ENCODE results near the gene MAGI2. TPM values are rescaled to one million over a fixed set of nuclear protein-coding genes. Genes with fewer than 3 reads are reported as not detected.

MAGI2 gene
- total and polyA plus RNA-seq, 2 of the 13 experiments (the other 11 are each of a cell fraction or from before 2014, with no cell fraction given), result 1.5 to 3.8 TPM

DNA sequence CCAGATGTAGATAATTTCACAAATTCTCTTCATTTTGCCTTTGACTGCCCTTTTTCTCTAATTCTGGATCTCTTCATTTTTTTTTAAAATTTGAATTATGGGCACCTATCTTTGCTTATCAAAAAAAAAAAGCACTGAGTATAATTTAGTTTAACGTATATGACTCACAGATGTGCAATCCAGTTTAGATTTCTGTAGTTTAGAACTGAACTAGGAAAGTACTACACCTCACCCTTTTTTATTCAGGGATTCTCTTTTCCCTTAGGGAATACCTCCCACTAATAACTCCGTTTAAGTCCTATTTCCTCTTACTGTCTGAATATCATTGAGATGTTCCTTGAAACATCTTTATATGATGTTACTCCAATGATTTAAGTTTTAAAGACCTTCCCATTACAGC lies 665.0 kb downstream of the MAGI2 start:
- H3K79me2 ChIP-seq (ENCODE audit: insufficient read depth, low read length), result no peaks in the 10 kb centered on the region
- no peak overlapping the region for H3K27ac ChIP-seq (ENCODE audit: extremely low read length, insufficient read depth, low read length)
- H3K4me1 ChIP-seq (ENCODE audit: insufficient read depth, low read length), result no peaks in the 10 kb centered on the region
- no peaks in the 10 kb centered on the region for H3K9me3 ChIP-seq (ENCODE audit: low read length)
- TF ChIP-seq ZNF766 (CRISPR knock-in tag; IDR thresholded peaks at IDR 0.05; ENCODE audit: borderline replicate concordance), result no peak
- no peak for TF ChIP-seq ZNF562 (CRISPR knock-in tag; IDR thresholded peaks at IDR 0.05; ENCODE audit: borderline replicate concordance)
- TF ChIP-seq ZNF383 (CRISPR knock-in tag; IDR thresholded peaks at IDR 0.05; ENCODE audit: borderline replicate concordance), result no peak
- TF ChIP-seq SMARCC2 (IDR thresholded peaks at IDR 0.05), result no peak
- no peak for TF ChIP-seq ARNT (IDR thresholded peaks at IDR 0.05)
- TF ChIP-seq NR2F1 (CRISPR knock-in tag; IDR thresholded peaks at IDR 0.05), result no peak
- no peak for TF ChIP-seq SSRP1 (CRISPR knock-in tag; IDR thresholded peaks at IDR 0.05)
- no TSS peak for BruUV-seq (replicated peaks)
- no peaks in the 10 kb centered on the region for H3K27me3 ChIP-seq (ENCODE audit: control insufficient read depth in 1 of 2, insufficient read depth in 2 of 2, low read length in 2 of 2)
- no peaks in the 10 kb centered on the region for H3K36me3 ChIP-seq (replicated peaks in 1 of 2; ENCODE audit: control insufficient read depth in 1 of 2, insufficient read depth in 2 of 2, low read length in 2 of 2)
- no peak overlapping the region for H3K4me3 ChIP-seq (replicated peaks in 1 of 3; ENCODE audit: insufficient read depth in 1 of 3, low read depth in 2 of 3, low read length in 3 of 3)
- no peak overlapping the region for H3K4me2 ChIP-seq (ENCODE audit: low read depth, low read length)
- in situ Hi-C loops (cut with HindIII; ENCODE audit: extremely low pct_ligation_motif_present, low pct_unique_long_range_greater_than_20kb) (no loop called here), intact Hi-C loops (cut with micrococcal nuclease; ENCODE audit: unreplicated experiment) (no loop called here)
- FAIRE-seq (no peak), DNase-seq (ENCODE audit: low spot score) (no peak), ATAC-seq (no peak)
- no peak overlapping the region for H2AFZ ChIP-seq (ENCODE audit: low read length)
- ChIA-PET POLR2A (no interaction called here), CTCF (ENCODE audit: low intra/inter-chr PET ratio, low total read pairs) (no interaction called here)
- WGBS (ENCODE audit: low lambda C conversion rate), result 32% methylated on average over 2 of the region's 2 CpGs
- H4K20me1 ChIP-seq (ENCODE audit: insufficient read depth, low read length), result no peaks in the 10 kb centered on the region
- no peak overlapping the region for H3K9ac ChIP-seq (ENCODE audit: insufficient read depth, low read depth, low read length)

DNA sequence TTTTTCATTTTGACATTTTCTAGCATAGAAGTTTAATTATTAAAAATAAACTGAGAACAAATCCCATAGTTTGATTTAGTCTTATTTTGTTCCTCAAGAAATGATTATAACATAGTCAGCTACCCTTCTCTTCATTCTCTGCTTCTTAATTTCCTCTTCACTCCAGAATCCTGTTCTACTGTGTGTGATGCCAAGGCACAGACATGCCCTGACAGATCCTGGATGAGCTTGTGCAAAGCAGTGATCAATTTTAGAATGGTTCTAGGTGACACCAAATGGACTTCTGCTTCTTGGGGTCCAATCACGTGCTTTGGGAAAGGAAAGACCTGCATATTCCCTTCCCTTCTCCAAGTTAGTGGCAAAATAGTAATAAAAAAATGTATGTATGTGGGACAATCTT lies 665.6 kb downstream of the MAGI2 start:
- Histone ChIP-seq H3K9me3 (ENCODE audit: low read length) (no peaks in the 10 kb centered on the region), H3K4me1 (ENCODE audit: insufficient read depth, low read length) (no peaks in the 10 kb centered on the region), H3K27me3 (ENCODE audit: control insufficient read depth in 1 of 2, insufficient read depth in 2 of 2, low read length in 2 of 2) (no peaks in the 10 kb centered on the region), H4K20me1 (ENCODE audit: insufficient read depth, low read length) (no peaks in the 10 kb centered on the region), H3K36me3 (replicated peaks in 1 of 2; ENCODE audit: control insufficient read depth in 1 of 2, insufficient read depth in 2 of 2, low read length in 2 of 2) (no peaks in the 10 kb centered on the region), H3K4me2 (ENCODE audit: low read depth, low read length) (no peak overlapping the region), H3K79me2 (ENCODE audit: insufficient read depth, low read length) (no peaks in the 10 kb centered on the region), H3K4me3 (replicated peaks in 1 of 3; ENCODE audit: insufficient read depth in 1 of 3, low read depth in 2 of 3, low read length in 3 of 3) (no peak overlapping the region), H2AFZ (ENCODE audit: low read length) (no peak overlapping the region), H3K27ac (ENCODE audit: extremely low read length, insufficient read depth, low read length) (no peak overlapping the region), H3K9ac (ENCODE audit: insufficient read depth, low read depth, low read length) (no peak overlapping the region)
- WGBS (ENCODE audit: low lambda C conversion rate), result 52% methylated on average over 1 of the region's 1 CpG
- POLR2A ChIA-PET, result no interaction called here
- in situ Hi-C loops (cut with HindIII; ENCODE audit: extremely low pct_ligation_motif_present, low pct_unique_long_range_greater_than_20kb), result no loop called here
- intact Hi-C loops (cut with micrococcal nuclease; ENCODE audit: unreplicated experiment), result no loop called here
- FAIRE-seq, result no peak
- no TSS peak for BruUV-seq (replicated peaks)
- CTCF ChIA-PET (ENCODE audit: low intra/inter-chr PET ratio, low total read pairs), result no interaction called here
- no peak for ATAC-seq
- TF ChIP-seq FOXP1 (IDR thresholded peaks at IDR 0.05), result no peak
- no peak for TF ChIP-seq FOXP1 (CRISPR knock-in tag; IDR thresholded peaks at IDR 0.05)
- TF ChIP-seq MEIS1 (CRISPR knock-in tag; IDR thresholded peaks at IDR 0.05; ENCODE audit: borderline replicate concordance), result no peak
- no peak for TF ChIP-seq PHF20 (CRISPR knock-in tag; IDR thresholded peaks at IDR 0.05)
- no peak for TF ChIP-seq ZNF598 (CRISPR knock-in tag; IDR thresholded peaks at IDR 0.05; ENCODE audit: borderline replicate concordance)
- TF ChIP-seq ZBTB42 (CRISPR knock-in tag; IDR thresholded peaks at IDR 0.05), result no peak
- TF ChIP-seq KLF9 (CRISPR knock-in tag; IDR thresholded peaks at IDR 0.05; ENCODE audit: low read depth), result no peak
- TF ChIP-seq MEF2D (CRISPR knock-in tag; IDR thresholded peaks at IDR 0.05), result no peak
- no peak for TF ChIP-seq MZF1 (CRISPR knock-in tag; IDR thresholded peaks at IDR 0.05; ENCODE audit: borderline replicate concordance)
- no peak for TF ChIP-seq JARID2 (CRISPR knock-in tag; IDR thresholded peaks at IDR 0.05; ENCODE audit: insufficient replicate concordance)
- no peak for TF ChIP-seq ZNF12 (CRISPR knock-in tag; IDR thresholded peaks at IDR 0.05)
- no peak for TF ChIP-seq DR1 (CRISPR knock-in tag; IDR thresholded peaks at IDR 0.05)
- TF ChIP-seq HNRNPK (IDR thresholded peaks at IDR 0.05; ENCODE audit: low read depth, low read length, poor library complexity, severe bottlenecking), result no peak
- TF ChIP-seq ZNF33A (CRISPR knock-in tag; IDR thresholded peaks at IDR 0.05; ENCODE audit: borderline replicate concordance), result no peak
- no peak for TF ChIP-seq NBN (conservative IDR thresholded peaks at IDR 0.05)
- no peak for DNase-seq (ENCODE audit: low spot score)
